ENCODE results near the gene CABP4. TPM values are rescaled to one million over a fixed set of nuclear protein-coding genes. Genes with fewer than 3 reads are reported as not detected.

CABP4 gene
- total RNA-seq, 4 donors from 2014 or later, result 0.67 to 1.9 TPM; not detected in 2

DNA sequence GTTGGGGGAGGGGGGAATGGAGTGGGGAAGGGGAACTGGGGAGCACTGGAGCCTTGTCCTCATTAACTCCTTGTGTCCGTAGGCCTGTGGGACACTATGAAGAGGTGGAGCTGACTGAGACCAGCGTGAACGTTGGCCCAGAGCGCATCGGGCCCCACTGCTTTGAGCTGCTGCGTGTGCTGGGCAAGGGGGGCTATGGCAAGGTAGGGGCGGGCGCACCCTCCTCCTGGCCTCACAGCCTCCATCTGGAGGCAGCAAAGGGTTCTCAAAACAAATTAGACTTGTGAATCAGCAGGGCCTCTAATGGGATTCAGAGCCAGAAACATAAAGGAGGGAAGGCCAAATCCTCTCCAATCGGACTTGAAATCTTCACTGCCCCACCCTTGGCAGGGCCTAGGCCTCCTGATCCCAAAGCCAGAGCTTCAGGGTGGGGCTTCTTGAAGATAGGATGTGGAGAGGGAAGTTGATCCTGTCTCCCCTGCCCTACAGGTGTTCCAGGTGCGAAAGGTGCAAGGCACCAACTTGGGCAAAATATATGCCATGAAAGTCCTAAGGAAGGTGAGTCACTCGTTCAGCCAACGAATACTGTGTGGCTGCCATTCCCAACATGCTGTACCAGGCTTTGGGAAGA, 26.0 kb upstream of the CABP4 start:
- intact Hi-C loops (cut with DNase I; ENCODE audit: low total_unique reads), result no loop called here
- Histone ChIP-seq H3K27ac (peak overlapping the region; percentile 82 to 86), H3K9me3 (no peaks in the 10 kb centered on the region), H3K4me1 (no peaks in the 10 kb centered on the region), H3K36me3 (no peaks in the 10 kb centered on the region), H3K4me3 (peak overlapping the region; percentile 58 to 64), H3K27me3 (no peaks in the 10 kb centered on the region)
- no peak for DNase-seq
- TF ChIP-seq POLR2A (IDR thresholded peaks at IDR 0.05), result no peak
- TF ChIP-seq, protein P1, sequence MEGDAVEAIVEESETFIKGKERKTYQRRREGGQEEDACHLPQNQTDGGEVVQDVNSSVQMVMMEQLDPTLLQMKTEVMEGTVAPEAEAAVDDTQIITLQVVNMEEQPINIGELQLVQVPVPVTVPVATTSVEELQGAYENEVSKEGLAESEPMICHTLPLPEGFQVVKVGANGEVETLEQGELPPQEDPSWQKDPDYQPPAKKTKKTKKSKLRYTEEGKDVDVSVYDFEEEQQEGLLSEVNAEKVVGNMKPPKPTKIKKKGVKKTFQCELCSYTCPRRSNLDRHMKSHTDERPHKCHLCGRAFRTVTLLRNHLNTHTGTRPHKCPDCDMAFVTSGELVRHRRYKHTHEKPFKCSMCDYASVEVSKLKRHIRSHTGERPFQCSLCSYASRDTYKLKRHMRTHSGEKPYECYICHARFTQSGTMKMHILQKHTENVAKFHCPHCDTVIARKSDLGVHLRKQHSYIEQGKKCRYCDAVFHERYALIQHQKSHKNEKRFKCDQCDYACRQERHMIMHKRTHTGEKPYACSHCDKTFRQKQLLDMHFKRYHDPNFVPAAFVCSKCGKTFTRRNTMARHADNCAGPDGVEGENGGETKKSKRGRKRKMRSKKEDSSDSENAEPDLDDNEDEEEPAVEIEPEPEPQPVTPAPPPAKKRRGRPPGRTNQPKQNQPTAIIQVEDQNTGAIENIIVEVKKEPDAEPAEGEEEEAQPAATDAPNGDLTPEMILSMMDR (IDR thresholded peaks at IDR 0.05), result no peak

DNA sequence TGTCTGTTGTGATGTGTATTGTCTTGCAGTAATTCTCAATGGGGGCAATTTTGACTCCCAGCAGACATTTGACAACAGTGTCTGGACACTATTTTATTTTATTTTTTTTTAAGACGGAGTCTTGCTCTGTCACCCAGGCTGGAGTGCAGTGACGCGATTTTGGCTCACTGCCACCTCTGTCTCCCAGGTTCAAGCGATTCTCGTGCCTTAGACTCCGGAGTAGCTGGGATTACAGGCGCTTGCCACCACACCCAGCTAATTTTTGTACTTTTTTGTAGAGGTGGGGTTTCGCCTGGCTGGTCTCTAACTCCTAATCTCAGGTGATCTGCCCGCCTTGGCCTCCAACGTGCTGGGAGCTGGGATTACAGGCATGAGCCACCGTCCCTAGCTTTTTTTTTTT, 25.4 kb upstream of the CABP4 start:
- Histone ChIP-seq H3K4me1 (no peaks in the 10 kb centered on the region), H3K9me3 (no peaks in the 10 kb centered on the region), H3K4me3 (no peak overlapping the region), H3K27me3 (no peaks in the 10 kb centered on the region), H3K27ac (no peak overlapping the region), H3K36me3 (no peaks in the 10 kb centered on the region)
- no peak for DNase-seq
- intact Hi-C loops (cut with DNase I; ENCODE audit: low total_unique reads), result no loop called here
- TF ChIP-seq, protein P1 (IDR thresholded peaks at IDR 0.05), result no peak
- no peak for TF ChIP-seq POLR2A (IDR thresholded peaks at IDR 0.05)

DNA sequence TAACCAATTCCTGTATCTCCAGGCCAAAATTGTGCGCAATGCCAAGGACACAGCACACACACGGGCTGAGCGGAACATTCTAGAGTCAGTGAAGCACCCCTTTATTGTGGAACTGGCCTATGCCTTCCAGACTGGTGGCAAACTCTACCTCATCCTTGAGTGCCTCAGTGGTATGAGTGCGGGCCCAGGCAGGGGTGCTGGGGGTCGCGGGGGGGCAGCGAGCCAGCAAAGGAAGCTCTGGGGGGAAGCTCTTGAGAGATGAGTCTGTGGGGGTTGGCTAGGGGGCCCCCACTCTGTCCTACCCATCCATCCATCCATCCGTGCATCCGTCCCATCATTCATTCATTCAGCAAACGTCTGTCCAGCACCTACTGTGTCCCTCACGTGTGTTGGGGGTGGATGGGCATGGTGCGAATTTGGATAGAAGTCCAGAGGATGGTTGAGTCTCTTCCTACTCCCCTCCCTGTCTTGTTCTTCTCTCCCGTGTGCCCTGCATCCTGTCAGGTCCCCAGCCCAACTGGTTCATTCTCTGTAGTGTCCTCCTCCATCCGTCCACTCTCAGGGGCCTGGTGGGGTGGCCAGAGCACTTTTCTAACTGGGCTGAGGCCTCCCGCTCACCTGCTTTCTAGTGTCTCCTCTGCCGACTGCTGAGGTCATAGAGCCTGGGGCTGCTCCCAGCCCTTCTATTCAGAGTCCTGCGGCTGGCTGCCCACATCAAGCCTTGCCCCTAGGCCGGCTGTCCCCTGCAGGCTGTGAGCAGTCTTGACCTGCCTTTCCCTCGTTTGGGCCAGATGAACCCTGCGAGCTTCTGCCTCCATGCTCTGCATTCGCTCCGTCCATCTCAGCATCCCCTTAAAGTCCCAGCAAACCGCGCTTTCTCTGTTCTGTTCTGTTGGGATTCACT, 23.6 kb upstream of the CABP4 start:
- intact Hi-C loops (cut with DNase I; ENCODE audit: low total_unique reads), result no loop called here
- Histone ChIP-seq H3K27ac (no peak overlapping the region), H3K27me3 (no peaks in the 10 kb centered on the region), H3K9me3 (no peaks in the 10 kb centered on the region), H3K36me3 (no peaks in the 10 kb centered on the region), H3K4me3 (no peak overlapping the region), H3K4me1 (peaks cover 0 to 4% of the 10 kb centered on the region in 2 donors)
- no peak for DNase-seq
- TF ChIP-seq, protein P1 (IDR thresholded peaks at IDR 0.05), result no peak
- no peak for TF ChIP-seq POLR2A (IDR thresholded peaks at IDR 0.05)

DNA sequence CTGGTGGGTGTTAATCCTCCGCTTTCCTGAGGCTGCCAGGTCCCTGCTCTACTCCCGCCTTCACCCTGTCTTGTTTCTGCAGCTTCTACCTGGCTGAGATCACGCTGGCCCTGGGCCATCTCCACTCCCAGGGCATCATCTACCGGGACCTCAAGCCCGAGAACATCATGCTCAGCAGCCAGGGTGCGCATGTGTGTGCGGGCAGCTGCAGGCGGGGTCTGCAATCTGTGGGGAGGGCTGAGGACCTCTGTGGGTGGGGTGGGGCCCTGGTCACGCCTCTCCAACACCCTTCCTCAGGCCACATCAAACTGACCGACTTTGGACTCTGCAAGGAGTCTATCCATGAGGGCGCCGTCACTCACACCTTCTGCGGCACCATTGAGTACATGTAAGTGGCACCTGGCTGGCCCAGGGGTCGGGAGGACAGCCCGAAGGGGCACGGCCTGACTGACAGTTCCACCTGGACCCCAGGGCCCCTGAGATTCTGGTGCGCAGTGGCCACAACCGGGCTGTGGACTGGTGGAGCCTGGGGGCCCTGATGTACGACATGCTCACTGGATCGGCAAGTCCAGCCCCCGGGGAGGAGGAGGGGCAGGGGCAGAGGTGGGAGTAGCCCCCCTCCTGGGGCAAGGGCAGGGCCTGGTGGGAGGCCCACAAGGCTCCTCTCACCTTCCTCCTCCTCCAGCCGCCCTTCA, 22.4 kb upstream of the CABP4 start:
- no peak for DNase-seq
- Histone ChIP-seq H3K9me3 (no peaks in the 10 kb centered on the region), H3K36me3 (no peaks in the 10 kb centered on the region), H3K27ac (no peak overlapping the region), H3K4me3 (no peak overlapping the region), H3K27me3 (no peaks in the 10 kb centered on the region), H3K4me1 (peaks cover 0 to 4% of the 10 kb centered on the region in 2 donors)
- intact Hi-C loops (cut with DNase I; ENCODE audit: low total_unique reads), result no loop called here
- no peak for TF ChIP-seq POLR2A (IDR thresholded peaks at IDR 0.05)
- TF ChIP-seq, protein P1 (IDR thresholded peaks at IDR 0.05), result no peak

All from uterus (tissue), 4 donors.